HepG2 (cell line): Measurements from ENCODE around the gene KATNBL1. TPM values are rescaled to one million over a fixed set of nuclear protein-coding genes. Genes with fewer than 3 reads are reported as not detected.

Source experiments
- ATF7 ChIP-seq, 2 experiments: fragments of 450-650 bp in 1 of 2; sonication (generic) in 1 of 2; formaldehyde crosslinking in 1 of 2; IDR thresholded peaks; 2 replicates each; pipeline versions ENCODE4 v1.4.0 to v1.6.1; 2016 to 2020; ENCODE audit warnings: antibody characterized with exemption in 1 of 2, mild to moderate bottlenecking in 1 of 2, missing genetic modification reagents in 1 of 2
- ATF7-NPFF ChIP-seq: sonication (generic); formaldehyde crosslinking; IDR thresholded peaks from 2 replicates; pipeline ENCODE4 v1.8.1; 2023; ENCODE audit warnings: mild to moderate bottlenecking, low read depth, missing genetic modification reagents, moderate library complexity
- CC2D1A ChIP-seq: sonication (generic); formaldehyde crosslinking; IDR thresholded peaks from 2 replicates; pipeline ENCODE4 v1.8.1; 2023; ENCODE audit warnings: mild to moderate bottlenecking, missing genetic modification reagents
- DNMT1 ChIP-seq: sonication (generic); formaldehyde crosslinking; IDR thresholded peaks from 2 replicates; pipeline ENCODE4 v1.5.1; 2020; ENCODE audit warnings: mild to moderate bottlenecking, missing genetic modification reagents
- HIVEP1 ChIP-seq: sonication (generic); formaldehyde crosslinking; IDR thresholded peaks from 2 replicates; pipeline ENCODE4 v1.4.0; 2020; ENCODE audit warnings: mild to moderate bottlenecking, missing genetic modification reagents
- HNF4G ChIP-seq, 2 experiments: sonication (generic) in 1 of 2; formaldehyde crosslinking in 1 of 2; IDR thresholded peaks; 2 replicates each; pipeline versions ENCODE4 v1.4.0 to v1.6.1; 2011 to 2020; ENCODE audit warnings: borderline replicate concordance in 2 of 2, low read depth in 2 of 2, mild to moderate bottlenecking in 2 of 2, low read length in 1 of 2, missing genetic modification reagents in 1 of 2, moderate library complexity in 1 of 2
- HNRNPK ChIP-seq: fragments of 200-400 bp; formaldehyde crosslinking; IDR thresholded peaks from 2 replicates; pipeline ENCODE4 v1.6.1; 2018; ENCODE audit warnings: low read length, low read depth, moderate library complexity, mild to moderate bottlenecking; ENCODE audit not compliant: poor library complexity, severe bottlenecking
- KLF13 ChIP-seq: sonication (generic); formaldehyde crosslinking; IDR thresholded peaks from 2 replicates; pipeline ENCODE4 v1.4.0; 2020; ENCODE audit warnings: mild to moderate bottlenecking, missing genetic modification reagents
- MAFG ChIP-seq: sonication (generic); formaldehyde crosslinking; IDR thresholded peaks from 2 replicates; pipeline ENCODE4 v1.5.1; 2020; ENCODE audit warnings: mild to moderate bottlenecking, missing genetic modification reagents
- MIER3 ChIP-seq: IDR thresholded peaks from 2 replicates; pipeline ENCODE4 v1.6.1; 2016; ENCODE audit warnings: missing compliant biosample characterization, borderline replicate concordance
- NFKB2 ChIP-seq: sonication (generic); formaldehyde crosslinking; IDR thresholded peaks from 2 replicates; pipeline ENCODE4 v1.4.0; 2020; ENCODE audit warnings: missing genetic modification reagents, borderline replicate concordance
- NR2F2 ChIP-seq: IDR thresholded peaks from 2 replicates; pipeline ENCODE4 v1.6.1; 2012; ENCODE audit warnings: low read depth, inconsistent platforms, borderline replicate concordance
- REL ChIP-seq: sonication (generic); formaldehyde crosslinking; conservative IDR thresholded peaks from 2 replicates; pipeline ENCODE4 v1.8.0; 2022; ENCODE audit warnings: mild to moderate bottlenecking, missing genetic modification reagents, moderate library complexity
- RNF219 ChIP-seq: sonication (generic); formaldehyde crosslinking; IDR thresholded peaks from 2 replicates; pipeline ENCODE4 v1.5.0; 2020; ENCODE audit warnings: mild to moderate bottlenecking, missing genetic modification reagents
- ZNF143 ChIP-seq: sonication (generic); formaldehyde crosslinking; IDR thresholded peaks from 2 replicates; pipeline ENCODE4 v1.4.0; 2020; ENCODE audit warnings: missing genetic modification reagents
- ZNF503 ChIP-seq: sonication (generic); formaldehyde crosslinking; IDR thresholded peaks from 2 replicates; pipeline ENCODE4 v1.4.0; 2020; ENCODE audit warnings: missing genetic modification reagents
- ZNF569 ChIP-seq: sonication (generic); formaldehyde crosslinking; IDR thresholded peaks from 2 replicates; pipeline ENCODE4 v1.5.0; 2020; ENCODE audit warnings: mild to moderate bottlenecking, missing genetic modification reagents, moderate library complexity, borderline replicate concordance
- ZNF607 ChIP-seq: sonication (generic); formaldehyde crosslinking; IDR thresholded peaks from 2 replicates; pipeline ENCODE4 v1.5.1; 2020; ENCODE audit warnings: missing genetic modification reagents, mild to moderate bottlenecking, borderline replicate concordance
- ZNF777 ChIP-seq: sonication (generic); formaldehyde crosslinking; IDR thresholded peaks from 2 replicates; pipeline ENCODE4 v1.4.0; 2020; ENCODE audit warnings: missing genetic modification reagents
- ZNF850 ChIP-seq: sonication (generic); formaldehyde crosslinking; conservative IDR thresholded peaks from 2 replicates; pipeline ENCODE4 v1.9.0; 2021; ENCODE audit warnings: mild to moderate bottlenecking, missing genetic modification reagents
- polyA plus RNA-seq, 8 experiments: library from polyadenylated mRNA; depleted of rRNA in 3 of 8; stranded (reverse) in 7 of 8; unstranded in 1 of 8; fragments of >200 nt; fragmentation: Illumina TruSeq in 4 of 8; extraction: Trizol in 4 of 8; gene quantifications; 2 replicates each; pipeline versions ENCODE4 v1.2.1 to v1.2.3, GENCODE V29; 2011 to 2016; ENCODE audit warnings: low read depth in 4 of 8, missing spikeins in 1 of 8, mixed read lengths in 1 of 8; ENCODE audit not compliant: insufficient read depth in 1 of 8
- total RNA-seq, 5 experiments: library from RNA; depleted of rRNA; stranded (reverse); fragments of >200 nt; fragmentation: Illumina TruSeq; extraction: Trizol; gene quantifications; 2 replicates each; pipeline ENCODE4 v1.2.3, GENCODE V29; 2016; ENCODE audit warnings: low read depth in 1 of 5

Gene KATNBL1
- total and polyA plus RNA-seq, 2 of the 13 experiments (the other 11 are each of a cell fraction or from before 2014, with no cell fraction given), result 23.4 to 42.8 TPM

GRCh38 chr15:34101366-34102174, 108.3 kb downstream of the KATNBL1 start, which contains the start of the genes EMC7 and PGBD4 (continued):
- TF ChIP-seq ZNF503 (peak; percentile 60; the same call in 1 of the 2 replicates), HIVEP1 (CRISPR knock-in tag) (no peak), ZNF777 (CRISPR knock-in tag) (peak; percentile 72), ZNF569 (CRISPR knock-in tag) (no peak), ZNF143 (peak; percentile 88), MIER3 (CRISPR knock-in tag) (no peak; the same call in 1 of the 2 replicates), ATF7 (IDR thresholded peaks at IDR 0.05) (no peak), ATF7 (CRISPR knock-in tag; IDR thresholded peaks at IDR 0.05) (no peak; the same call in 1 of the 2 replicates), NFKB2 (CRISPR knock-in tag) (peak; percentile 53; the same call in 1 of the 2 replicates), REL (CRISPR knock-in tag) (no peak), HNF4G (IDR thresholded peaks at IDR 0.05; ENCODE audit: borderline replicate concordance, low read depth, low read length) (no peak), HNF4G (CRISPR knock-in tag; IDR thresholded peaks at IDR 0.05; ENCODE audit: borderline replicate concordance, low read depth) (no peak), CC2D1A (CRISPR knock-in tag) (no peak), ATF7-NPFF (CRISPR knock-in tag) (0 out of 2 replicates have a peak, but pooled peaks have one; percentile 29), ZNF850 (CRISPR knock-in tag) (no peak), HNRNPK (no peak), RNF219 (no peak), ZNF607 (CRISPR knock-in tag) (no peak), MAFG (no peak), NR2F2 (no peak), DNMT1 (CRISPR knock-in tag) (no peak), KLF13 (no peak)
